ENCODE measurements around the gene SLC30A10.
"Not testable (repeated sequence)": the region's sequence is repeated elsewhere in the genome, so short reads cannot be mapped to it uniquely, and the experiment has no call there.

SLC30A10 gene

DNA sequence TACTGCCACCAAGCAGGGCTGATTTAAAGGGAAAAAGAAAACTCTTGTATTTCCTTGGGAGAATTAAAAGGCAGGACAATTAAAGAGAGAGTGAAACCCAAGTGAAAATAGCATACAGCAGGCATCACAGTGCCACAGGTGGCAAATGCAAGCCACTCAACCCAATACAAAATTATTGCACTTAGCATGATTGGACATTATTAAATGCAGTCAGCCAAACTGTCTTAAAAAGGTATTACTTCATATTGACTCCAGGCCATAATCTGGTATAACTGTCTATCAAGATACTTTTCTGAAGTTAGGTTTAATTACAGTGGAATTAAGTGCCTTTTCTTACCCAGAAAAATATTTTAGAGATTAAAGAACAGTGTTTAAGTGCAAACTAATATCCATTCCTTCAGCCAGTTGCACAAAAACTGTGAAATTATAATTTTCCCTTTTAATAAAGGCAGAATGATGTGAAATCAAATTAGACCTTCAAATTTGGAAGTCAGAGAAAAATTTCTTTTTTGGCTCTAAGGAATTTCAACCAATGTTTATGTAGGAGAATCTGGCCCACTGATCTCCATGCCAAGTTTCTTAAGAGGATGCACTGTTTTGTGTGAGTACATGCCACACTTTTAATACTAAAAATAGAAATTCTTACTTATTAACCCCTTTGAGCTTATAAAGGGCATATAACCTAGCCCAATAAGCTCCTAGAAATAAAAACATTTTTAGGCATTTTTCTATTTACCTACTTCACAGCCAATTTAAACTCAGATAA lies 15.2 kb downstream of the SLC30A10 start:
- TF ChIP-seq, protein P1, sequence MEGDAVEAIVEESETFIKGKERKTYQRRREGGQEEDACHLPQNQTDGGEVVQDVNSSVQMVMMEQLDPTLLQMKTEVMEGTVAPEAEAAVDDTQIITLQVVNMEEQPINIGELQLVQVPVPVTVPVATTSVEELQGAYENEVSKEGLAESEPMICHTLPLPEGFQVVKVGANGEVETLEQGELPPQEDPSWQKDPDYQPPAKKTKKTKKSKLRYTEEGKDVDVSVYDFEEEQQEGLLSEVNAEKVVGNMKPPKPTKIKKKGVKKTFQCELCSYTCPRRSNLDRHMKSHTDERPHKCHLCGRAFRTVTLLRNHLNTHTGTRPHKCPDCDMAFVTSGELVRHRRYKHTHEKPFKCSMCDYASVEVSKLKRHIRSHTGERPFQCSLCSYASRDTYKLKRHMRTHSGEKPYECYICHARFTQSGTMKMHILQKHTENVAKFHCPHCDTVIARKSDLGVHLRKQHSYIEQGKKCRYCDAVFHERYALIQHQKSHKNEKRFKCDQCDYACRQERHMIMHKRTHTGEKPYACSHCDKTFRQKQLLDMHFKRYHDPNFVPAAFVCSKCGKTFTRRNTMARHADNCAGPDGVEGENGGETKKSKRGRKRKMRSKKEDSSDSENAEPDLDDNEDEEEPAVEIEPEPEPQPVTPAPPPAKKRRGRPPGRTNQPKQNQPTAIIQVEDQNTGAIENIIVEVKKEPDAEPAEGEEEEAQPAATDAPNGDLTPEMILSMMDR (IDR thresholded peaks at IDR 0.05; ENCODE audit: insufficient read depth, low read depth, low read length, missing control alignments) = no peak
- DNase-seq (ENCODE audit: low read depth) = no peak
- H3K4me3 ChIP-seq (ENCODE audit: low read length) = no peak overlapping the region

DNA sequence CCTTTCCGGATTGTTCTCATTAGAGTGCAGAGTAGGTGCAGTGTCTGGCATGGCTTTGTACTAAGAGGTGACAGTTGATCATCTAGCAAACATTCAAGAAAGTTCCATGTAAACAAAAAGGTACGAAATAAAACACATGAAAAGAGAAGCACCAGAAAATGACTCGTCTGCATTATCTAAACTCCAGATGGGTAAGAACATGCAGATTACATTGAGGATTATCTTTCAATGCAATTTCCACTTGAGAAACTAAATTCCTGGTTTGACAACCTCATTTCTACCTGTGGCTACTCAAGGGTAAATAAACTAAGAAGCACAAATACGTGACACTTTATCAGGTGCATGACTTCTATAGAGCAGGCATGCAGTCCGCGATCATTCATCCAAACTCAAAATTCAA lies 17.6 kb downstream of the SLC30A10 start:
- H3K4me3 ChIP-seq (ENCODE audit: low read length) = no peak overlapping the region
- TF ChIP-seq, protein P1 (IDR thresholded peaks at IDR 0.05; ENCODE audit: insufficient read depth, low read depth, low read length, missing control alignments) = no peak
- DNase-seq (ENCODE audit: low read depth) = no peak

DNA sequence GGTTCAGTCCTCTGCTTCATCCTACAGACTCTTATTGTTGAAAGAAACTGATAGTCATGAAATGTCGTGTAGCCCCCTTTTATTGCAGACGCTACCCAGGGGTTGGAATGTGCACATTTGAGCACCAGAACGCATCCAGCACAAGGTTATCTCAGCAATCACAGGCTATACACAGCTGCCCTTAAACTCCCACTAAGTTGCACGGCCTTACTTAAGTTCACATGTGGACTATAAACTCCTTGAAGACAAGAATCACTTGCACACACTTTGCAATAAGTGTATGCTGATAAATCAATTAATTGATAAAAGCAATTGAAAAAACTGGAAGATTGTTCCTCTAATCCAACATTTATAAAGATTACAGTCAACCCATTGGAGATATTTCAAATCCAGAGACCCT lies 18.9 kb downstream of the SLC30A10 start:
- DNase-seq (ENCODE audit: low read depth) = no peak
- TF ChIP-seq, protein P1 (IDR thresholded peaks at IDR 0.05; ENCODE audit: insufficient read depth, low read depth, low read length, missing control alignments) = no peak
- H3K4me3 ChIP-seq (ENCODE audit: low read length) = no peak overlapping the region

DNA sequence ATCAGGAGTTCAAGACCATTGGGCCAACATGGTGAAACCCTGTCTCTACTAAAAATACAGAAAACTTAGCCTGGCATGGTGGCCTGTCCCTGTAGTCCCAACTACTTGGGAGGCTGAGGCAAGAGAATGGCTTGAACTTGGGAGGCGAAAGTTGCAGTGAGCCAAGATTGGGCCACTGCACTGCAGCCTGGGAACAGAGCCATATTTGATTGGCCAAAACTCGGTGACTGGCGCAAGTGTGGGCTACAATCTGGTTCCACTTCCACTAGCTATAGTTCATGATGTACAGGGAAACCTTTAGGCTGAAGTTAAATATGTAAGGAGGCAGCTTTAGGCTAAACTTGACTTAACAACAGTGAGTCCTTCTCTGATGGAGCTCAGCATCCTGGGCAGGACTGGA lies 20.2 kb downstream of the SLC30A10 start:
- H3K4me3 ChIP-seq (ENCODE audit: low read length) = no peak overlapping the region
- no peak for DNase-seq (ENCODE audit: low read depth)
- TF ChIP-seq, protein P1 (IDR thresholded peaks at IDR 0.05; ENCODE audit: insufficient read depth, low read depth, low read length, missing control alignments) = no peak

DNA sequence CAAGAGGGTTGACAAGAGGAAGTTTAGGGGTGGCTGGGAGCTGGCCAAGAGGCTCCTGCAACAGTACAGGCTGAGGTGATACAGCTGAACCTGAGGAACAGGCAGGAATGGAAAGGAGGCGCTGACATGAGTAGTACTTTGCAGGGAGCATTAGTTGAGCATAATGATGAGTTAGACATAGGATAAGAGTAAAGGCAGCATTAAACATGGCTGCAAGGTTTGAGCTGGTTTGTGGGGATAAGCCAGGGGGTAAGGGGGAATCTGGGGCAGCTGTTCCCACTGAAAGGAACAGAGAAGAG lies 20.6 kb downstream of the SLC30A10 start:
- no peak overlapping the region for H3K4me3 ChIP-seq (ENCODE audit: low read length)
- TF ChIP-seq, protein P1 (IDR thresholded peaks at IDR 0.05; ENCODE audit: insufficient read depth, low read depth, low read length, missing control alignments) = no peak
- no peak for DNase-seq (ENCODE audit: low read depth)

DNA sequence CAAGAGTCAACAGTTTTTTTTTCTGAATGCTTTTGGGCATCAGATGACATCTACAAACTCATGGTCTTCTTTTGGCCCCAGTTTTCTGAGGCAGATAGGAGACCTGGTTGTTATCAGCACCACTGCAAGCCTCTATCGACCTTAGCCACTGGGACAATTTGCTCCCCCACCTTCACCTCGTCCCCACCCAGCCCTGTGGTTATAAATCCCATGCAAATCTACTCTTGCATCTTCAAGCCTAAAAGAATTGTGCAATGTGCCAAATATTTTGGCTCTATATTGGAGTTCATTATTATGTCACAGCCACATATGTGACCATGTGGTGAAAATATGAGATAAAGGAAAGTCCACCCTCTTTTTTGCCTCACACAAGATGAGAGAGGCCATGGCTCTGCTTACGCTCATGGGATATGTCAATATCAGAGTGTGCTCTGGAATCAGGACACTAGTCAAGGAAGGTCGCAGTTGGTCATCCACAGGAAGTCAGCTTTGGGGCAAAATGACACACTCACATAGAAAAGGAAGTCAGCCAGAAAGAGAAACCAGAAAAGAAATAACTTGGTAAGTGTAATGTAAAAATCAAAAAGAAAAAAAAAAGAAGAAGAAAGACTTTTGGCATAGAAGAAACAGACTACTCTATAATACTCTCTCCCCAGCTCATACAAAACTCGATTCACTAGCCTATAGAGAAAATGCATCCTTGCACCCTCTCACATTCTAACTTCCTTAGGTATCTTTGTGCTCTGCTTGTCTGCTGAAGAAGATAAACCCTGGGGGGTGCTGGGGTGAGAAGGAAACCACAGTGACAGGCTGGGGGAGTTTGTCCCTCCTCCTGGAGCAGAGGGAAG lies 21.2 kb downstream of the SLC30A10 start:
- TF ChIP-seq, protein P1 (IDR thresholded peaks at IDR 0.05; ENCODE audit: insufficient read depth, low read depth, low read length, missing control alignments) = no peak
- DNase-seq (ENCODE audit: low read depth) = no peak
- no peak overlapping the region for H3K4me3 ChIP-seq (ENCODE audit: low read length)

DNA sequence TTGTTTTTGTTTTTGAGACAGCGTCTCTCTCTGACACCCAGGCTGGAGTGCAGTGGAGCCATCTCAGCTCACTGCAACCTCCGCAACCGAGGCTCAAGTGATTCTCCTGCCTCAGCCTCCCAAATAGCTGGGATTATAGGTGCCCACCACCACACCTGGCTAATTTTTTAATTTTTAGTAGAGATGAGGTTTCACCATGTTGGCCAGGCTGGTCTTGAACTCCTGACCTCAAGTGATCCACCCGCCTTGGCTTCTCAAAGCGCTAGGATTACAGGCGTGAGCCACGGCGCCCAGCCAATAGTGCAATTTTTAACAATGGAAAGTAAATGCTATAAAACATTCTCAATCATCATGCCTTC lies 21.8 kb downstream of the SLC30A10 start:
- H3K4me3 ChIP-seq (ENCODE audit: low read length) = not testable (repeated sequence)

More for the DNA sequence above, 21.8 kb downstream of the SLC30A10 start:
- not testable (repeated sequence) for DNase-seq (ENCODE audit: low read depth)
